Esophagus (tissue), 2 donors: ENCODE results near the gene PIGH. TPM values are rescaled to one million over a fixed set of nuclear protein-coding genes. Genes with fewer than 3 reads are reported as not detected.

ENCODE experiments used
- H3K27ac ChIP-seq, 2 donors: one replicate each; pipeline ENCODE4 v1.5.1; 2013; ENCODE audit warnings: low read depth in 2 of 2, mild to moderate bottlenecking in 2 of 2, inconsistent platforms in 1 of 2, low read length in 1 of 2, moderate library complexity in 1 of 2
- H3K27me3 ChIP-seq, 2 donors: one replicate each; pipeline ENCODE4 v1.6.1; 2013; ENCODE audit warnings: low read length in 2 of 2, control low read depth in 1 of 2, mild to moderate bottlenecking in 1 of 2; ENCODE audit not compliant: insufficient read depth in 2 of 2, control insufficient read depth in 1 of 2
- H3K36me3 ChIP-seq, 2 donors: one replicate each; pipeline ENCODE4 v1.6.1; 2013; ENCODE audit warnings: low read length in 1 of 2; ENCODE audit not compliant: control insufficient read depth in 2 of 2, insufficient read depth in 2 of 2
- H3K4me1 ChIP-seq, 2 donors: one replicate each; pipeline ENCODE4 v1.6.1; 2013; ENCODE audit warnings: low read length in 1 of 2; ENCODE audit not compliant: control insufficient read depth in 2 of 2, insufficient read depth in 2 of 2
- H3K4me3 ChIP-seq, 2 donors: one replicate each; pipeline ENCODE4 v1.5.1; 2013; ENCODE audit warnings: low read length in 2 of 2, mild to moderate bottlenecking in 2 of 2, low read depth in 1 of 2, moderate library complexity in 1 of 2
- H3K9me3 ChIP-seq, 2 donors: one replicate each; pipeline ENCODE4 v1.6.1; 2013; ENCODE audit warnings: mild to moderate bottlenecking in 2 of 2, low read depth in 1 of 2, low read length in 1 of 2, moderate library complexity in 1 of 2; ENCODE audit not compliant: control insufficient read depth in 2 of 2, insufficient read depth in 1 of 2
- WGBS, 2 donors: extraction: QIAGEN DNeasy Blood & Tissue Kit; methylation state at CpG; one replicate each; pipeline ENCODE4 v1.1.7; 2013; 5-methylcytosine and 5-hydroxymethylcytosine counted together
- polyA plus RNA-seq, 2 donors: library from polyadenylated mRNA; stranded (reverse); fragments of 200-250 nt; gene quantifications; one replicate each; pipeline ENCODE4 v1.2.3, GENCODE V29; 2013
- donor health status: healthy with polysubstance abuse.
- donor health status: Bipolar disorder and iron deficiency.

The PIGH gene
- polyA plus RNA-seq, 2 donors = 16.3 to 17.0 TPM

- no peaks in the 10 kb centered on the region for H3K36me3 ChIP-seq
- H3K27me3 ChIP-seq = no peaks in the 10 kb centered on the region
- H3K9me3 ChIP-seq = no peaks in the 10 kb centered on the region
- WGBS, 2 donors = 87 to 88% methylated on average over 7 of the region's 7 CpGs
- no peak overlapping the region for H3K4me3 ChIP-seq
- H3K4me1 ChIP-seq = peaks cover 3 to 10% of the 10 kb centered on the region in 2 donors
- H3K27ac ChIP-seq = no peak overlapping the region
Observed at GRCh38 chr14:67570453-67570852, 29.6 kb downstream of the PIGH start.

GRCh38 chr14:67569651-67570290 lies 30.3 kb downstream of the PIGH start:
- Histone ChIP-seq H3K9me3 (no peaks in the 10 kb centered on the region), H3K4me3 (no peak overlapping the region), H3K27ac (no peak overlapping the region), H3K27me3 (no peaks in the 10 kb centered on the region), H3K4me1 (peaks cover 3 to 10% of the 10 kb centered on the region in 2 donors), H3K36me3 (no peaks in the 10 kb centered on the region)
- WGBS, 2 donors = 76 to 81% methylated on average over 4 of the region's 4 CpGs

GRCh38 chr14:67569011-67569650 lies 30.9 kb downstream of the PIGH start:
- H3K4me1 ChIP-seq = peaks cover 3 to 10% of the 10 kb centered on the region in 2 donors
- no peaks in the 10 kb centered on the region for H3K9me3 ChIP-seq
- H3K4me3 ChIP-seq = no peak overlapping the region
- no peaks in the 10 kb centered on the region for H3K36me3 ChIP-seq
- no peaks in the 10 kb centered on the region for H3K27me3 ChIP-seq
- 78 to 79% methylated on average over 11 of the region's 11 CpGs for WGBS, 2 donors
- H3K27ac ChIP-seq = no peak overlapping the region

- Histone ChIP-seq H3K27ac (peak overlapping the region in 1 of 2 donors; percentile 24), H3K36me3 (peaks cover under 1 to 5% of the 10 kb centered on the region in 2 donors), H3K4me3 (no peak overlapping the region), H3K9me3 (no peaks in the 10 kb centered on the region), H3K4me1 (peaks cover 3 to 10% of the 10 kb centered on the region in 2 donors), H3K27me3 (no peaks in the 10 kb centered on the region)
- 51 to 53% methylated on average over 3 of the region's 3 CpGs for WGBS, 2 donors
Observed at GRCh38 chr14:67567654-67568053, 32.4 kb downstream of the PIGH start.

- peak overlapping the region in 1 of 2 donors; percentile 17 for H3K27ac ChIP-seq
Observed at GRCh38 chr14:67566908-67567307, 33.2 kb downstream of the PIGH start.

GRCh38 chr14:67564236-67564635 lies 35.8 kb downstream of the PIGH start:
- no peaks in the 10 kb centered on the region for H3K27me3 ChIP-seq
- 55 to 70% methylated on average over 5 of the region's 5 CpGs for WGBS, 2 donors
- H3K9me3 ChIP-seq = no peaks in the 10 kb centered on the region
- H3K4me1 ChIP-seq = peaks cover 3 to 10% of the 10 kb centered on the region in 2 donors
- H3K27ac ChIP-seq = no peak overlapping the region
- H3K4me3 ChIP-seq = no peak overlapping the region
- H3K36me3 ChIP-seq = peaks cover 4 to 6% of the 10 kb centered on the region in 2 donors

More at GRCh38 chr14:67566908-67567307, 33.2 kb downstream of the PIGH start:
- Histone ChIP-seq H3K36me3 (peaks cover 4 to 6% of the 10 kb centered on the region in 2 donors), H3K4me3 (no peak overlapping the region), H3K9me3 (no peaks in the 10 kb centered on the region), H3K27me3 (no peaks in the 10 kb centered on the region), H3K4me1 (peaks cover 3 to 10% of the 10 kb centered on the region in 2 donors)
- WGBS, 2 donors = 41 to 51% methylated on average over 6 of the region's 6 CpGs

GRCh38 chr14:67562776-67563150 lies 37.3 kb downstream of the PIGH start:
- no peak overlapping the region for H3K4me3 ChIP-seq
- peaks cover 4 to 6% of the 10 kb centered on the region in 2 donors for H3K36me3 ChIP-seq
- 96% methylated on average over 5 of the region's 5 CpGs for WGBS, 2 donors
- H3K9me3 ChIP-seq = no peaks in the 10 kb centered on the region
- peaks cover 3 to 10% of the 10 kb centered on the region in 2 donors for H3K4me1 ChIP-seq
- H3K27ac ChIP-seq = no peak overlapping the region
- no peaks in the 10 kb centered on the region for H3K27me3 ChIP-seq

GRCh38 chr14:67562025-67562775 lies 37.9 kb downstream of the PIGH start:
- Histone ChIP-seq H3K4me3 (no peak overlapping the region), H3K4me1 (peaks cover 0 to 6% of the 10 kb centered on the region in 2 donors), H3K9me3 (no peaks in the 10 kb centered on the region), H3K27ac (no peak overlapping the region), H3K36me3 (peaks cover 4 to 6% of the 10 kb centered on the region in 2 donors), H3K27me3 (no peaks in the 10 kb centered on the region)
- WGBS, 2 donors = 87 to 95% methylated on average over 14 of the region's 14 CpGs

- no peak overlapping the region for H3K4me3 ChIP-seq
- no peaks in the 10 kb centered on the region for H3K9me3 ChIP-seq
- peaks cover 6 to 7% of the 10 kb centered on the region in 2 donors for H3K36me3 ChIP-seq
- H3K4me1 ChIP-seq = no peaks in the 10 kb centered on the region
- 56 to 58% methylated on average over 4 of the region's 4 CpGs for WGBS, 2 donors
- H3K27ac ChIP-seq = no peak overlapping the region
- no peaks in the 10 kb centered on the region for H3K27me3 ChIP-seq
Observed at GRCh38 chr14:67559639-67560038, 40.4 kb downstream of the PIGH start.
